SU-DHL-6 (cell line): Measurements from ENCODE around the gene TNS4.

Source experiments
- H2AFZ ChIP-seq: fragments of 200-600 bp; sonication (generic); 2 replicates; pipeline ENCODE4 v1.6.1; 2014; ENCODE audit warnings: low read depth, mild to moderate bottlenecking, moderate library complexity, mixed read lengths, antibody characterized with exemption, low read length; ENCODE audit not compliant: severe bottlenecking
- H3F3A ChIP-seq: fragments of 200-600 bp; shearing (Covaris generic); 2 replicates; pipeline ENCODE4 v1.6.0; 2016; ENCODE audit warnings: antibody characterized with exemption, mild to moderate bottlenecking; ENCODE audit not compliant: insufficient read depth
- H3K27ac ChIP-seq: fragments of 200-600 bp; sonication (generic); 2 replicates; pipeline ENCODE4 v1.5.1; 2016; ENCODE audit warnings: low read depth, mild to moderate bottlenecking, low read length, moderate library complexity, mixed read lengths
- H3K27me3 ChIP-seq: fragments of 200-600 bp; sonication (generic), shearing (Covaris generic); 2 replicates; pipeline ENCODE4 v1.6.0; 2014; ENCODE audit warnings: mild to moderate bottlenecking, low read length
- H3K36me3 ChIP-seq: fragments of 200-600 bp; sonication (generic); 2 replicates; pipeline ENCODE4 v1.6.1; 2014; ENCODE audit warnings: mild to moderate bottlenecking, low read length, mixed read lengths
- H3K4me2 ChIP-seq: fragments of 300-600, 200-600 bp; shearing (Covaris generic), sonication (generic); 2 replicates; pipeline ENCODE4 v1.6.0; 2014; ENCODE audit warnings: low read length, low read depth, mild to moderate bottlenecking; ENCODE audit not compliant: poor library complexity, severe bottlenecking
- H3K4me3 ChIP-seq: fragments of 200-600 bp; sonication (generic); 2 replicates; pipeline ENCODE4 v1.5.1; 2014; ENCODE audit warnings: antibody characterized with exemption, low read length, mild to moderate bottlenecking, mixed read lengths; ENCODE audit not compliant: insufficient read depth, poor library complexity, severe bottlenecking
- H3K79me2 ChIP-seq: fragments of 200-600 bp; sonication (generic); 2 replicates; pipeline ENCODE4 v1.6.1; 2014; ENCODE audit warnings: mild to moderate bottlenecking, low read length, moderate library complexity; ENCODE audit not compliant: insufficient read depth
- H3K9ac ChIP-seq: fragments of 200-600 bp; sonication (generic); 2 replicates; pipeline ENCODE4 v1.7.0; 2014; ENCODE audit warnings: mild to moderate bottlenecking, low read length
- H3K9me2 ChIP-seq: fragments of 200-600 bp; sonication (generic); replicated peaks from 2 replicates; pipeline ENCODE4 v1.6.1; 2014; ENCODE audit warnings: low read length; ENCODE audit not compliant: insufficient read depth
- H3K9me3 ChIP-seq: fragments of 200-600 bp; sonication (generic); 2 replicates; pipeline ENCODE4 v1.6.1; 2014; ENCODE audit warnings: low read length, mixed read lengths; ENCODE audit not compliant: insufficient read depth
- H4K20me1 ChIP-seq: fragments of 200-600 bp; sonication (generic); 2 replicates; pipeline ENCODE4 v1.6.1; 2014; ENCODE audit warnings: low read depth, mild to moderate bottlenecking, antibody characterized with exemption, low read length, moderate library complexity, mixed read lengths
- CTCF ChIP-seq: fragments of 200-600 bp; sonication (generic); IDR thresholded peaks from one replicate; pipeline ENCODE4 v1.5.1; 2017; ENCODE audit warnings: antibody characterized with exemption, mild to moderate bottlenecking, low read length, moderate library complexity; ENCODE audit not compliant: insufficient read depth, poor library complexity, severe bottlenecking
- EZH2phosphoT487 ChIP-seq: fragments of 200-600 bp; sonication (generic), shearing (Covaris generic); conservative IDR thresholded peaks from 2 replicates; pipeline ENCODE4 v1.6.1; 2018; ENCODE audit warnings: mild to moderate bottlenecking, antibody characterized with exemption, low read length, moderate library complexity, mixed read lengths

The TNS4 gene

GRCh38 chr17:40500190-40500589 is 1.2 kb downstream of the TNS4 start:
- H3K9me2 ChIP-seq, result no peaks in the 10 kb centered on the region
- no peak overlapping the region for H3K9ac ChIP-seq
- no peak overlapping the region for H3K4me3 ChIP-seq
- H3K27me3 ChIP-seq, result no peaks in the 10 kb centered on the region
- H3K4me2 ChIP-seq, result no peak overlapping the region
- no peaks in the 10 kb centered on the region for H3F3A ChIP-seq
- no peak for TF ChIP-seq EZH2phosphoT487
- no peak for TF ChIP-seq CTCF
- H3K79me2 ChIP-seq, result no peaks in the 10 kb centered on the region
- H3K9me3 ChIP-seq, result no peaks in the 10 kb centered on the region
- no peaks in the 10 kb centered on the region for H4K20me1 ChIP-seq
- H3K36me3 ChIP-seq, result no peaks in the 10 kb centered on the region
- no peak overlapping the region for H3K27ac ChIP-seq
- H2AFZ ChIP-seq, result no peak overlapping the region

- no peaks in the 10 kb centered on the region for H4K20me1 ChIP-seq
- no peaks in the 10 kb centered on the region for H3F3A ChIP-seq
- H3K27me3 ChIP-seq, result no peaks in the 10 kb centered on the region
- no peaks in the 10 kb centered on the region for H3K79me2 ChIP-seq
- H3K4me2 ChIP-seq, result no peak overlapping the region
- H3K9ac ChIP-seq, result no peak overlapping the region
- H3K9me3 ChIP-seq, result no peaks in the 10 kb centered on the region
- no peak overlapping the region for H3K4me3 ChIP-seq
- H3K9me2 ChIP-seq, result no peaks in the 10 kb centered on the region
- TF ChIP-seq EZH2phosphoT487 (no peak), CTCF (no peak)
- H2AFZ ChIP-seq, result no peak overlapping the region
- H3K36me3 ChIP-seq, result no peaks in the 10 kb centered on the region
- no peak overlapping the region for H3K27ac ChIP-seq
Measured at GRCh38 chr17:40499551-40500189, 1.8 kb downstream of the TNS4 start.

- Histone ChIP-seq H2AFZ (no peak overlapping the region), H3K27me3 (no peaks in the 10 kb centered on the region), H3K9me3 (no peaks in the 10 kb centered on the region), H3K4me3 (no peak overlapping the region), H3K79me2 (no peaks in the 10 kb centered on the region), H3K9me2 (no peaks in the 10 kb centered on the region), H3K4me2 (no peak overlapping the region), H3K9ac (no peak overlapping the region), H4K20me1 (no peaks in the 10 kb centered on the region), H3K36me3 (no peaks in the 10 kb centered on the region), H3K27ac (no peak overlapping the region), H3F3A (no peaks in the 10 kb centered on the region)
- TF ChIP-seq CTCF (no peak), EZH2phosphoT487 (no peak)
Measured at GRCh38 chr17:40498281-40499084, 2.9 kb downstream of the TNS4 start.
